Erythroblast (primary cell): Measurements from ENCODE around the gene LIN37.

Experiments used
- GATA1 ChIP-seq: IDR thresholded peaks from 2 replicates; pipeline ENCODE4 v1.6.1; 2011; ENCODE audit warnings: low read depth, mild to moderate bottlenecking, control low read depth, low read length, moderate library complexity
- POLR2A ChIP-seq: IDR thresholded peaks from 2 replicates; pipeline ENCODE4 v1.6.1; 2011; ENCODE audit warnings: mild to moderate bottlenecking, low read length

GRCh38 chr19:35776102-35776788 lies 27.9 kb downstream of the LIN37 start:
- TF ChIP-seq POLR2A = no peak
- no peak for TF ChIP-seq GATA1
